GM12864 (cell line): Measurements from ENCODE around the gene C16orf87.

Experiments used
- DNase-seq: peaks from one replicate; pipeline ENCODE4 v3.0.0-alpha.2; 2011; ENCODE audit warnings: low read depth
- H3K4me3 ChIP-seq: 2 replicates; pipeline ENCODE4 v1.5.1; 2011; ENCODE audit warnings: mild to moderate bottlenecking, low read depth, low read length, control low read depth
- CTCF ChIP-seq: IDR thresholded peaks from 2 replicates; pipeline ENCODE4 v1.5.1; 2011; ENCODE audit warnings: low read depth, mild to moderate bottlenecking, moderate library complexity, low read length, control low read depth, inconsistent platforms; ENCODE audit errors: missing control alignments

Gene C16orf87

GRCh38 chr16:46843898-46844642 lies 13.1 kb upstream of the C16orf87 start:
- DNase-seq: no peak
- TF ChIP-seq CTCF: no peak
- no peak overlapping the region; the same call in 1 of the 2 replicates for H3K4me3 ChIP-seq

DNA sequence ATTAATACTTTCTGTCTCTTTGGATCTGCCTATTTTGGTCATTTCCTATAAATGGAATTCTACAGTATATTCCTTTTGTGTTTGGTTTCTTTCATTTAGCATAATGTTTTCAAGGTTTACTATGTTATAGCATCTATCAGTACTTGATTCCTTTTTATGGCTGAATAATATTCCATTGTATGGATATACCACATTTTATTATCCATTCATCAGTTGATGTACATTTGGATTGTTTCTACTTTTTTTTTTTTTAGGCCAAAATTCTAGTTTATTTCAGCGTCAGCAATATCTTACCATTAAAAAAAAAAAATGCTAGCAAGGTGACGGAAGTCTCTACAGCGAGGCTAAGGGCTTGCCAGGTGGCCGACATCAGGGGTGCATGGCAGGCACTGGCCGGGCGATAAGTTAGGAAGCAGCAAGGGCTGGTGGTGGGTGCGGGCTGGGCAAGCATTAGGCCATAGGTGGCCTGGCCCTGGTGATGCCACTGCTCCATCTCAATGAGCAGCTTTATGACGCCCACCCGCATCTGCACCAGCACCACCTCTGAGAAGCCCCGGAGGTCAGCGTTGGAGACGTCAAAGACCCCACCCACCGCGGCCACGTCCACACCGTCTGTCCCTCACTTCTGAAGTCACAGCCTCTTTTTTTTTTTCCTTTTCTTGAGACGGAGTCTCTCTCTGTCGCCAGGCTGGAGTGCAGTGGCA lies 11.4 kb upstream of the C16orf87 start:
- DNase-seq: no peak
- no peak overlapping the region for H3K4me3 ChIP-seq
- no peak for TF ChIP-seq CTCF

- H3K4me3 ChIP-seq: no peak overlapping the region
- no peak for DNase-seq
- TF ChIP-seq CTCF: no peak
These were observed 9.0 kb upstream of the C16orf87 start for GRCh38 chr16:46839986-46840443.

DNA sequence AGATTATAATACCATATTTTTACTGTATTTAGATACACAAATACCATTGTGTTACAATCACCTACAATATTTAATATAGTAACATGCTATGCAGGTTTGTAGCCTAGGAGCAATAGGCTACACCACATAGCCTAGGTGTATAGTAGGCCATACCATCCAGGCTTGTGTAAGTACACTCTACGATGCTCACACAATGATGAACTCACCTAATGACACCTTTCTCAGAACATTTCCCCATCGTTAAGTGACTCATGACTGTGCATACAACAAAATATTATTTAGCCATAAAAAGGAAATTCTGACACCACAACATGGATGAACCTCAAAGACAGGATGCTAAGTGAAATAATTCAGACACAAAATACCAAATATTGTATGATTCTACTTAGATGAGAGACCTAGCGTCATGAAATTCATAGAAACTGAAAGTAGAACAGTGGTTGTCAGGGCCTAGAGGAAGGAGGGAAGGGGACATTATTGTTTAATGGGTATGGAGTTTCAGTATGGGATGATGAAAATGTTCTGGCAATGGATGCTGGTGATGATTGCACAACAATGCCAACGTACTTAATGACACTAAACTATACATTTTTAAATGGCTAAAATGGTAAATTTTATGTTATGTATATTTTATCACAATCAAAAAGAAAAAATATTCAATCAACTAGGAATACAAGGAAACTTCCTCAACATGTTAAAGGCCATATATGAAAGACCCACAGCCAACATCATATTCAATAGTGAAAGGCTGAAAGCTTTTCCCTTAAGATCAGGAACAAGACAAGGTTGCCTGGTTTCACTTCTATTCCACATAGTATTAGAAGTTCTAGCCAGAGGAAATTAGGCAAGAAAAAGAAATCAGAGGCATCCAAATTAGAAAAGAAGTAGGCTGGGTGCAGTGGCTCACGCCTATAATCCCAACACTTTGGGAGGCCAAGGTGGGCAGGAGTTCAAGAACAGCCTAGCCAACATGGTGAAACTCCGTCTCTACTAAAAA lies 5.9 kb upstream of the C16orf87 start:
- no peak for TF ChIP-seq CTCF
- H3K4me3 ChIP-seq: no peak overlapping the region
- DNase-seq: no peak

DNA sequence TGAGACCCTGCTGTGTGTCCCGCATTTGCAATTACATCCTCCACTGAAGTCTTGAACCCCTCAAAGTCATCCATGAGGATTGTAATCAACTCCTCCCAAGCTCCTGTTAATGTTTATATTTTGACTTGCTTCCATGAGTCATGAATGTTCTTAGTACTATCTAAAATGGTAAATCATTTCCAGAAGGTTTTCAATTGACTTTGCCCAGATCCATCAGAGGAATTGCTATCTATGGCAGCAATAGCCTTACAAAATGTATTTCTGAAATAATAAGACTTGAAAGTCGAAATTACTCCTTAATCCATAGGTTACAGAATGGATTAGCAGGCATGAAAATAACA lies 2.5 kb upstream of the C16orf87 start:
- no peak overlapping the region for H3K4me3 ChIP-seq
- no peak for TF ChIP-seq CTCF
- no peak for DNase-seq

DNA sequence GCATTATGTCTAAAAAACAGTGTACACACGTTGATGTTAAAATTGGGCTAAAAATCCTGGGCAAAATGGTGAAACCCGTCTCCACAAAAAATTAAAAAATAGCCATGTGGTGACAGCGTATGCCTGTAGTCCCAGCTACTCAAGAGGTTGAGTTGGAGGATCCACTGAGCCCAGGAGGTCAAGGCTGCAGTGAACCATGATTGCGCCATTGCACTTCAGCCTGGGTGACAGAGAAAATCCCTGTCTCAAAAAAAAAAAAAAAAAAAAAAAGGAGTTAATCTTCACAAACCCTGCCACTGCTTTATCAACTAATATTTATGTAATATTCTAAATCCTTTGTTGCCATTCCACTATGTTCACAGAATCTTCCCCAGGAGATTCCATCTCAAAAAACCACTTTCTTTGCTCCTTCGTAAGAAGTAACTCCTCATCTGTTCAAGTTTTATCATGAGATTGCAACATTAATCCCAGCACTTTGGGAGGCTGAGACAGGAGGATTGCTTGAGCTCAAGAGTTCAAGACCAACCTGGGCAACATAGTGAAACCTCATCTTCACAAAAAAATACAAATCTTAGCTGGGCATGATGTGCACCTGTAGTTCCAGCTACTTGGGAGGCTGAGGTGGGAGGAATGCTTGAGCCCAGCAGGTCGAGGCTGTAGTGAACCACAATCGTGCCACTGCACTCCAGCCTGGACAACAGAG lies 1.9 kb upstream of the C16orf87 start:
- TF ChIP-seq CTCF: no peak
- H3K4me3 ChIP-seq: no peak overlapping the region
- no peak for DNase-seq
